Vagina (tissue), 2 donors: ENCODE data around the gene PTPRG. TPM values are rescaled to one million over a fixed set of nuclear protein-coding genes. Genes with fewer than 3 reads are reported as not detected.

Experiments used
- DNase-seq, 2 donors: peaks; one replicate each; pipeline ENCODE4 v3.0.0-alpha.2; 2017; ENCODE audit errors: extremely low spot score in 2 of 2
- H3K27ac ChIP-seq: fragments of 200-600 bp; sonication (generic); one replicate; pipeline ENCODE4 v1.5.1; 2019
- H3K27me3 ChIP-seq: fragments of 200-600 bp; sonication (generic); one replicate; pipeline ENCODE4 v1.5.1; 2019
- H3K36me3 ChIP-seq, 2 donors: fragments of 200-600 bp; sonication (generic); one replicate each; pipeline ENCODE4 v1.5.1; 2017 to 2019
- H3K4me1 ChIP-seq: fragments of 200-600 bp; sonication (generic); one replicate; pipeline ENCODE4 v1.5.1; 2019
- H3K4me3 ChIP-seq, 2 donors: fragments of 200-600 bp; sonication (generic); 1 replicate in 1 of 2; 2 replicates in 1 of 2; pipeline ENCODE4 v1.5.1; 2016 to 2019
- H3K9me3 ChIP-seq: fragments of 200-600 bp; sonication (generic); one replicate; pipeline ENCODE4 v1.5.1; 2019
- POLR2A ChIP-seq, 2 donors: fragments of 450-650 bp; IDR thresholded peaks; one replicate each; pipeline ENCODE4 v1.6.1; 2017; ENCODE audit warnings: antibody characterized with exemption in 2 of 2, mild to moderate bottlenecking in 2 of 2, moderate library complexity in 2 of 2
- POLR2AphosphoS5 ChIP-seq, 2 donors: sonication (generic); formaldehyde crosslinking; IDR thresholded peaks; one replicate each; pipeline ENCODE4 v1.9.0; 2017; ENCODE audit warnings: antibody characterized with exemption in 2 of 2, mild to moderate bottlenecking in 2 of 2, low read depth in 1 of 2; ENCODE audit not compliant: insufficient read depth in 1 of 2
- intact Hi-C: fragments of 100-400 bp; cut with DNase I; formaldehyde crosslinking; loops from one replicate; pipeline ENCODE4 v1.15.1; 2023
- total RNA-seq: library from RNA; depleted of rRNA; stranded (reverse); fragments of >200 nt; gene quantifications from one replicate; pipeline ENCODE4 v1.2.3, GENCODE V29; 2016
- TF ChIP-seq, protein P1 (sequence below), 3 experiments: fragments of 450-650 bp in 2 of 3; fragments of 200-600 bp in 1 of 3; sonication (generic) in 1 of 3; IDR thresholded peaks; one replicate each; pipeline ENCODE4 v1.5.1; 2017 to 2019; ENCODE audit warnings: antibody characterized with exemption in 3 of 3, mild to moderate bottlenecking in 2 of 3, moderate library complexity in 2 of 3

Gene PTPRG
- total RNA-seq, 1 donor from 2014 or later: 47.6 TPM

- DNase-seq: no peak
- Histone ChIP-seq H3K27me3 (no peaks in the 10 kb centered on the region), H3K36me3 (no peaks in the 10 kb centered on the region), H3K4me1 (peaks cover 7% of the 10 kb centered on the region), H3K27ac (no peak overlapping the region), H3K9me3 (no peaks in the 10 kb centered on the region), H3K4me3 (no peak overlapping the region)
- TF ChIP-seq POLR2AphosphoS5 (IDR thresholded peaks at IDR 0.05; ENCODE audit: insufficient read depth in 1 of 2, low read depth in 1 of 2) (no peak), POLR2A (IDR thresholded peaks at IDR 0.05) (no peak)
- TF ChIP-seq, protein P1, sequence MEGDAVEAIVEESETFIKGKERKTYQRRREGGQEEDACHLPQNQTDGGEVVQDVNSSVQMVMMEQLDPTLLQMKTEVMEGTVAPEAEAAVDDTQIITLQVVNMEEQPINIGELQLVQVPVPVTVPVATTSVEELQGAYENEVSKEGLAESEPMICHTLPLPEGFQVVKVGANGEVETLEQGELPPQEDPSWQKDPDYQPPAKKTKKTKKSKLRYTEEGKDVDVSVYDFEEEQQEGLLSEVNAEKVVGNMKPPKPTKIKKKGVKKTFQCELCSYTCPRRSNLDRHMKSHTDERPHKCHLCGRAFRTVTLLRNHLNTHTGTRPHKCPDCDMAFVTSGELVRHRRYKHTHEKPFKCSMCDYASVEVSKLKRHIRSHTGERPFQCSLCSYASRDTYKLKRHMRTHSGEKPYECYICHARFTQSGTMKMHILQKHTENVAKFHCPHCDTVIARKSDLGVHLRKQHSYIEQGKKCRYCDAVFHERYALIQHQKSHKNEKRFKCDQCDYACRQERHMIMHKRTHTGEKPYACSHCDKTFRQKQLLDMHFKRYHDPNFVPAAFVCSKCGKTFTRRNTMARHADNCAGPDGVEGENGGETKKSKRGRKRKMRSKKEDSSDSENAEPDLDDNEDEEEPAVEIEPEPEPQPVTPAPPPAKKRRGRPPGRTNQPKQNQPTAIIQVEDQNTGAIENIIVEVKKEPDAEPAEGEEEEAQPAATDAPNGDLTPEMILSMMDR (IDR thresholded peaks at IDR 0.05): no peak
- intact Hi-C loops: no loop called here
These were observed 157.2 kb downstream of the PTPRG start for GRCh38 chr3:61718565-61718964.

DNA sequence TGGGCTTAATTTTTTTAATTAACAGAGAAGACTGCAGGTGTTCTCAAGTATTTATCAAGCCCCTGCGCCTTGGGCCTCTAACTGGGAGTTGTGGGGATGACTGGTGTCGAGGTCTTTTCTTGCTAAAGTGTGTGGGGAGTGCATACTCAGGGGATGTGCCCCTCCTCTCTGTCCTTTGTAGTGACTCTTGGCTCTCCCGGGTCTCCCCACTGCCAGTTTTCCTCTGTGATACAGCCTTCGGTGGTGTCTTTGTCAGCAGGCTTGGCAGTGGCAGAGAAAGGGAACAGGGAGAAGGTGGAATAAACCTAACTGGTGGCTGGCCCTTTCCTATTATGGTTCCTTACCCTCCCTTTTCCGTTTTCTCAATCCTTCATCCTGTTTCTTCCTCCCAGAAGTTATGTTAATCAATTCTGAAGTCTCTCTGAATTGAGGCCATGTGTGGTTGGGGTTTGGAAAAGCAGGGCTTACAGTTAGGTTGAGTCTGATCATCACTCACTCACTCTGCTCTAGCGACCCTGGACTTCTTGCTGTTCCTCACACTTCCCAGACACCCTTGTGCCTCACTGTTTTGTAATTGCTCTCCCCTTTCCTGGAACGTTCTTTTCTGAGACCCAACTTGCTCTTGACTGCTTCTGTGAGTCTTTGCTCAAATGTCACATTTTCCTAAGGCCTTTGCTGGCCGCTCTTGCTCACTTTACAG is 158.1 kb downstream of the PTPRG start:
- Histone ChIP-seq H3K9me3 (no peaks in the 10 kb centered on the region), H3K4me1 (peaks cover 7% of the 10 kb centered on the region), H3K4me3 (no peak overlapping the region), H3K27ac (no peak overlapping the region), H3K36me3 (no peaks in the 10 kb centered on the region), H3K27me3 (no peaks in the 10 kb centered on the region)
- DNase-seq: no peak
- intact Hi-C loops: no loop called here
- no peak for TF ChIP-seq POLR2AphosphoS5 (IDR thresholded peaks at IDR 0.05; ENCODE audit: insufficient read depth in 1 of 2, low read depth in 1 of 2)
- TF ChIP-seq, protein P1 (IDR thresholded peaks at IDR 0.05): no peak
- TF ChIP-seq POLR2A (IDR thresholded peaks at IDR 0.05): no peak

DNA sequence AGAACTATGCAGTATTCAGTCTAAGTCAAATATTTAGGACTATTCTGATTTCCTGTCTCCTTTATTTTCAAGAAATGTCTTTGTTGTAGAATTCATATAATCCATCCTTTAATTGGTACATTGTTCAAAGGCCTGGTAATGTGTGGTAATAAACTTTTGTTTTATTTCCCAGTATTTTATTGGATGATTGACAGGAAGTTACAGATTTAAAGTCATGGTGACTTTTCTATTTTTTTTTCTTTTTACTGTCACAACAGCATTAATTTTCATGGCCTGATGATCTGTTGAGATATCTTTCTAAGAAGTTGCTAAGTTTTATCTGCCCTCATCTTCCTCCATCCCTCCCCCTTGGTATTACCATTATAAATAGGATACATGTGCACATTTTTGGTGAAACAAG is 161.7 kb downstream of the PTPRG start:
- H3K4me1 ChIP-seq: no peaks in the 10 kb centered on the region
- no peaks in the 10 kb centered on the region for H3K27me3 ChIP-seq
- intact Hi-C loops: no loop called here
- no peak overlapping the region for H3K27ac ChIP-seq
- H3K36me3 ChIP-seq: no peaks in the 10 kb centered on the region
- H3K4me3 ChIP-seq: no peak overlapping the region
- TF ChIP-seq POLR2A (IDR thresholded peaks at IDR 0.05): no peak
- DNase-seq: no peak
- H3K9me3 ChIP-seq: no peaks in the 10 kb centered on the region

GRCh38 chr3:61724183-61724582 is 162.8 kb downstream of the PTPRG start:
- Histone ChIP-seq H3K4me1 (no peaks in the 10 kb centered on the region), H3K27me3 (no peaks in the 10 kb centered on the region), H3K4me3 (no peak overlapping the region), H3K36me3 (no peaks in the 10 kb centered on the region), H3K27ac (no peak overlapping the region), H3K9me3 (no peaks in the 10 kb centered on the region)
- DNase-seq: no peak
- TF ChIP-seq, protein P1 (IDR thresholded peaks at IDR 0.05): no peak
- no peak for TF ChIP-seq POLR2A (IDR thresholded peaks at IDR 0.05)
- intact Hi-C loops: no loop called here

DNA sequence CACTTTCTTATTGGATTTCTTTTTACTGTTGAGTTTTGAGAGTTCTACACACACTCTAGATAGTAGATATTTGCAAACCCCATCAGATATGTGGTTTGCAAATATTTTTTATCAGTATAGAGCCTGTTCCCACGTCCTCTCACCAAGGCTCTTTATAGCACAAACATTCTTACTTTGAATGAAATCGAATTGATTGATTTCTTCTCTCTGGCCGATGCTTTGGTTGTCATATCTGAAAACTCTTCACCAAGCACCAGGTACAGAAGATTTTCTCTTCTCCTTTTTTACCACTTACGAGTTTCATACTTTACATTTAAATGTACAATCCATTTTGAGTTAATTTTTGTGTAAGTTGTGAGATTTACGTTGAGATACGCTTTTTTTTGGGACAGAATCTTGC is 163.4 kb downstream of the PTPRG start:
- Histone ChIP-seq H3K4me3 (no peak overlapping the region), H3K4me1 (no peaks in the 10 kb centered on the region), H3K36me3 (no peaks in the 10 kb centered on the region), H3K9me3 (no peaks in the 10 kb centered on the region), H3K27me3 (no peaks in the 10 kb centered on the region), H3K27ac (no peak overlapping the region)
- TF ChIP-seq POLR2A (IDR thresholded peaks at IDR 0.05) (no peak), POLR2AphosphoS5 (IDR thresholded peaks at IDR 0.05; ENCODE audit: insufficient read depth in 1 of 2, low read depth in 1 of 2) (no peak)
- TF ChIP-seq, protein P1 (IDR thresholded peaks at IDR 0.05): no peak
- intact Hi-C loops: no loop called here
- DNase-seq: no peak
